Endodermal cell (in vitro differentiated cells): ENCODE data around the gene AXIN2. TPM values are rescaled to one million over a fixed set of nuclear protein-coding genes. Genes with fewer than 3 reads are reported as not detected.
A peak's percentile ranks its signal among the peaks of the same experiment; 100 is the strongest.

Experiments used
- DNase-seq: peaks from one replicate; pipeline ENCODE4 v3.0.0-alpha.2; 2017
- H3K27ac ChIP-seq: 2 replicates; pipeline ENCODE4 v1.5.1; 2013; ENCODE audit warnings: mild to moderate bottlenecking, low read depth, low read length, moderate library complexity
- H3K27me3 ChIP-seq: 2 replicates; pipeline ENCODE4 v1.6.1; 2013; ENCODE audit warnings: mild to moderate bottlenecking, low read length, moderate library complexity; ENCODE audit not compliant: insufficient read depth, control insufficient read depth, poor library complexity, severe bottlenecking
- H3K36me3 ChIP-seq: 2 replicates; pipeline ENCODE4 v1.7.0; 2013; ENCODE audit warnings: mild to moderate bottlenecking, low read length, moderate library complexity; ENCODE audit not compliant: control insufficient read depth, insufficient read depth
- H3K4me1 ChIP-seq: one replicate; pipeline ENCODE4 v1.7.0; 2013; ENCODE audit warnings: low read length; ENCODE audit not compliant: control insufficient read depth, insufficient read depth
- H3K4me3 ChIP-seq: 2 replicates; pipeline ENCODE4 v1.5.1; 2013; ENCODE audit warnings: mild to moderate bottlenecking, low read length, moderate library complexity
- H3K9ac ChIP-seq: 2 replicates; pipeline ENCODE4 v1.6.1; 2013; ENCODE audit warnings: mild to moderate bottlenecking, low read length, moderate library complexity; ENCODE audit not compliant: poor library complexity, severe bottlenecking; ENCODE audit errors: extremely low read depth
- H3K9me3 ChIP-seq: 2 replicates; pipeline ENCODE4 v1.6.1; 2013; ENCODE audit warnings: mild to moderate bottlenecking, low read length, moderate library complexity; ENCODE audit not compliant: control insufficient read depth
- H3K27ac Mint-ChIP-seq: 2 replicates; pipeline ENCODE4 v1.8.0; 2020; ENCODE audit warnings: mixed read lengths
- H3K27me3 Mint-ChIP-seq: 2 replicates; pipeline ENCODE4 v1.8.0; 2021; ENCODE audit warnings: mild to moderate bottlenecking, mixed read lengths; ENCODE audit not compliant: insufficient read depth
- H3K36me3 Mint-ChIP-seq: 2 replicates; pipeline ENCODE4 v1.8.0; 2020; ENCODE audit warnings: low read depth, mixed read lengths
- H3K4me1 Mint-ChIP-seq: 2 replicates; pipeline ENCODE4 v1.8.0; 2020; ENCODE audit warnings: mixed read lengths
- H3K4me3 Mint-ChIP-seq: 2 replicates; pipeline ENCODE4 v1.8.0; 2020; ENCODE audit warnings: mild to moderate bottlenecking, moderate library complexity, mixed read lengths
- H3K9me3 Mint-ChIP-seq: 2 replicates; pipeline ENCODE4 v1.8.0; 2020; ENCODE audit warnings: mild to moderate bottlenecking, mixed read lengths
- WGBS, 2 experiments: methylation state at CpG; one replicate each; pipeline versions ENCODE4 v1.1.5 to v1.1.7; 2013; ENCODE audit warnings: missing lambda C conversion rate in 2 of 2, mixed read lengths in 1 of 2; ENCODE audit not compliant: insufficient coverage in 1 of 2, insufficient read length in 1 of 2; 5-methylcytosine and 5-hydroxymethylcytosine counted together
- total RNA-seq, 2 donors: library from RNA; stranded (reverse); fragmentation: NEBNext Ultra II Directional in 1 of 2; extraction: Animal tissue kit (Norgen Biotek cat#: 25700) in 1 of 2; gene quantifications; 2 replicates in 1 of 2; 3 replicates in 1 of 2; pipeline ENCODE4 v1.2.1, GENCODE V29; 2021
- TF ChIP-seq, protein P1 (sequence below): fragments of 200-600 bp; sonication (generic); conservative IDR thresholded peaks from 2 replicates; pipeline ENCODE4 v1.5.0; 2021; ENCODE audit warnings: antibody characterized with exemption, mild to moderate bottlenecking

AXIN2 gene
- total RNA-seq, 2 donors from 2014 or later: 40.1 to 53.2 TPM

DNA sequence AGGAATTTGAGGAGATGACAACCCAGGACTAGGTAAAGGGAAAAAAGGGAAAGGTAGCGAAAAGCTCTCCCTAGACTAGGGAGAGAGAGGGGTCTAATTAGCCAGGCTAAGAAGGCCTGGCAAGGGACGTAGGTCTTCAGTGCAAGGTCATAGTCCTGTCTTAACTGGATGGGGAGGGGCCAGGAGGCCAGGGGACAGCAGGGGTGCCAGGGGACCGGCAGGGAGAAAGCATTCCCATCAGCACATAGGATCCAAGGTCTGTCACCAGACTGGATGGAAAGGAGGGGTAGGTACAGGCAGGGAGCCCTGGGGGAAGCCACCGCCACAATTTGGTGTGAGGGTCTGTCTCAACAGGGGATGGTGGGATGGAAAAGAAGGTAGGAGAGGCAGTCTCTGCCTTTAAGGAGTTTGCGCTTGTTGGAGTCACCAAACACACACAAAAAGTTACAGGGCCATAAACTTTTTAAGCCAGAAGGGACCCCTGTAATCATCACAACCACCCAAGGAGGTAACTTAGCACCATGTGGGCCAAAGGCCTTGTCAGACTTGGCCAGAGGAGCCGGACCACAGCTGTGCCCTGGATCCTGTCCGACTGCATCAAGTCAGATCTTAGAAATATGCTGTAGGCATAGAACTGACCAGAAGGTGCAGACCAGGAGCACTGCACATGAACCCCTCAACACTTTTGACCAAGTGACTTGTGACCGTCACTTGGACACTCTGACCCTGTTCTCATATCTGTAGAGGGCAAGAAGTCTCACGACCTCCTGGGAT lies 10.0 kb downstream of the AXIN2 start:
- peaks cover 34% of the 10 kb centered on the region for H3K4me1 ChIP-seq
- TF ChIP-seq, protein P1, sequence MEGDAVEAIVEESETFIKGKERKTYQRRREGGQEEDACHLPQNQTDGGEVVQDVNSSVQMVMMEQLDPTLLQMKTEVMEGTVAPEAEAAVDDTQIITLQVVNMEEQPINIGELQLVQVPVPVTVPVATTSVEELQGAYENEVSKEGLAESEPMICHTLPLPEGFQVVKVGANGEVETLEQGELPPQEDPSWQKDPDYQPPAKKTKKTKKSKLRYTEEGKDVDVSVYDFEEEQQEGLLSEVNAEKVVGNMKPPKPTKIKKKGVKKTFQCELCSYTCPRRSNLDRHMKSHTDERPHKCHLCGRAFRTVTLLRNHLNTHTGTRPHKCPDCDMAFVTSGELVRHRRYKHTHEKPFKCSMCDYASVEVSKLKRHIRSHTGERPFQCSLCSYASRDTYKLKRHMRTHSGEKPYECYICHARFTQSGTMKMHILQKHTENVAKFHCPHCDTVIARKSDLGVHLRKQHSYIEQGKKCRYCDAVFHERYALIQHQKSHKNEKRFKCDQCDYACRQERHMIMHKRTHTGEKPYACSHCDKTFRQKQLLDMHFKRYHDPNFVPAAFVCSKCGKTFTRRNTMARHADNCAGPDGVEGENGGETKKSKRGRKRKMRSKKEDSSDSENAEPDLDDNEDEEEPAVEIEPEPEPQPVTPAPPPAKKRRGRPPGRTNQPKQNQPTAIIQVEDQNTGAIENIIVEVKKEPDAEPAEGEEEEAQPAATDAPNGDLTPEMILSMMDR: no peak
- H3K27me3 Mint-ChIP-seq: no peaks in the 10 kb centered on the region
- H3K36me3 Mint-ChIP-seq: peaks cover 61% of the 10 kb centered on the region
- WGBS, 2 experiments: 89 to 94% methylated on average over 5 to 9 of the region's 9 CpGs
- no peak overlapping the region for H3K9ac ChIP-seq
- H3K4me3 ChIP-seq: no peak overlapping the region
- no peaks in the 10 kb centered on the region for H3K27me3 ChIP-seq
- no peaks in the 10 kb centered on the region for H3K9me3 Mint-ChIP-seq
- H3K27ac ChIP-seq: no peak overlapping the region
- peak overlapping the region; percentile 74 for H3K27ac Mint-ChIP-seq
- peaks cover 63% of the 10 kb centered on the region for H3K36me3 ChIP-seq
- peak; percentile 64 for DNase-seq
- no peaks in the 10 kb centered on the region for H3K9me3 ChIP-seq
- H3K4me1 Mint-ChIP-seq: peaks cover 64% of the 10 kb centered on the region
- peak overlapping the region; percentile 33 for H3K4me3 Mint-ChIP-seq

DNA sequence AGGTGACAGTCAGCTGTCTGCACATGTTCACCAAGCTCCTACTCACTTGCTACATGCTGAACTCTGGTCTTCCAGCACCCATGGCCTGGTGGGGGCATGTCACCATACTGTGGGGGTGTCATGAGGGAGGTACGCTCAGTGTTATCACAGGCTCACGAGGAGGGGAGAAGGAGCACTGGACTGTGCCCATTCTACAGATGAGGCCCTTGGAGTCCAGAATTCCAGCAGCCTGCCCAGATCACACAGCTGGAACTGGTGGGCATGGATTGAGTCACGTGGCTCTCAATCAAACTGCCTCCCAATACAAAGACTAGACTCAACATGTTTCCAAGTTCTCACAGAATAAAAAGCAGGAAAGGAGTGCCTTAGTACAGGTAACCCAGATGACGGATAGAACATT lies 10.7 kb downstream of the AXIN2 start:
- Histone ChIP-seq H3K9me3 (no peaks in the 10 kb centered on the region), H3K27me3 (no peaks in the 10 kb centered on the region), H3K27ac (peak overlapping the region; percentile 20), H3K9ac (no peak overlapping the region), H3K4me3 (peak overlapping the region; percentile 33), H3K4me1 (peaks cover 31% of the 10 kb centered on the region), H3K36me3 (peaks cover 68% of the 10 kb centered on the region)
- Mint-ChIP-seq H3K4me1 (peaks cover 68% of the 10 kb centered on the region), H3K27me3 (no peaks in the 10 kb centered on the region), H3K4me3 (peak overlapping the region; percentile 33), H3K27ac (peak overlapping the region; percentile 74), H3K36me3 (peaks cover 66% of the 10 kb centered on the region), H3K9me3 (no peaks in the 10 kb centered on the region)
- TF ChIP-seq, protein P1: no peak
- 92 to 100% methylated on average over 1 to 4 of the region's 4 CpGs for WGBS, 2 experiments
- no peak for DNase-seq

DNA sequence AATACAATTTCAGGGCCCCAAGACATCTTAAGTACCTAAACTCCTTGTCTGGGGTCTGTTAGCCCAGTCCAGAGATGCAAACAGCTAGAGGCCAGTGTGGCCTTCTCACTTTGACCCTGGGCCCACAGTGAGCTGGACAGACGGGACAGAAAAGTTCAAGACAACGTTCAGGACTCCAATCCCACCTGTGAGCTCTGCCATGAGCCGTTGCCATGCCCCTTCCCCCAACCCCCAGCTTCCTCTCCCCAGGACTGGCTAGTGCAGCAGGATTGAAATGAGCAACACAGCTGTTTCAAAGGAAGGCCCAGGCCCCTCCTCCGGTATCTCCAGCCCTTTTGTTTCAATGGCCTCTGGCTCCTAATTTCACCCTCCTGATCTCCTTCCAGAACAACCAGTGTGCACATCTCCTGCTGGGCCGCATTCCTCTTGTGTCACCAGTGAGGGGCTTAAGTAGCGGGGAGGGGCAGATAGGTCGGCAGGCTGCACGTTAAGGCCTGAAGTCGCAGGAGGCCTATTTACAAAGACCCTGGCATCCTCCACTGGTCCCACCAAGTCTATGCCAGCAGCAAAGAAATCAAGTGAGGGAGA lies 11.3 kb downstream of the AXIN2 start:
- peaks cover 70% of the 10 kb centered on the region for H3K36me3 Mint-ChIP-seq
- H3K9me3 Mint-ChIP-seq: no peaks in the 10 kb centered on the region
- peaks cover 29% of the 10 kb centered on the region for H3K4me1 ChIP-seq
- peak overlapping the region; percentile 33 for H3K4me3 Mint-ChIP-seq
- TF ChIP-seq, protein P1: no peak
- H3K4me1 Mint-ChIP-seq: peaks cover 68% of the 10 kb centered on the region
- H3K9ac ChIP-seq: no peak overlapping the region
- H3K4me3 ChIP-seq: peak overlapping the region; percentile 33
- H3K27ac Mint-ChIP-seq: peak overlapping the region; percentile 74
- no peaks in the 10 kb centered on the region for H3K9me3 ChIP-seq
- peak overlapping the region; percentile 20 for H3K27ac ChIP-seq
- WGBS, 2 experiments: 40 to 60% methylated on average over 4 to 9 of the region's 9 CpGs
- peaks cover 69% of the 10 kb centered on the region for H3K36me3 ChIP-seq
- H3K27me3 ChIP-seq: no peaks in the 10 kb centered on the region
- no peaks in the 10 kb centered on the region for H3K27me3 Mint-ChIP-seq
- peak; percentile 75 for DNase-seq
